ENCODE data around the gene DEDD. TPM values are rescaled to one million over a fixed set of nuclear protein-coding genes. Genes with fewer than 3 reads are reported as not detected.

DEDD gene
- total and polyA plus RNA-seq, 10 of the 15 experiments (the other 5 are each of a cell fraction or from before 2014, with no cell fraction given) = 13.6 to 33.9 (median 30.3) TPM

DNA sequence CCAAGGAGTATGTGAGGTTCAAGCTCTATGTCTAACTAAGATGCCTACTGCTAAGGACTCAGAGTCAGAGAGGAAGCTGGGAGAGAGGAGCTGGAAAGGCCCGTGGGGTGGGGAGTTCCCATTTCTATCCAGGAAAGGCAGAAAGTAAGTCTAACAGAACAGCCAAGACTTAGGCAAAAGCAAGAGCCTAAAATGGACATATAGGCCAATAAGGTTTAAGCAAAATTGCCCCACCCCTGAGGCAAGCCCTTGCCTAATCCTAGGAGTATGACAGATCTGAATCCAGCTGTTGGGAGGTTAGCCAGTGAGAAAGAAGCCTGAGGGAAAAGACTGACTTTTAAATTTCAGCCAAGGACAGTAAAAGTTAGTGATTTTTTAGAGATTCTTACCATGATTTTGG, 35.9 kb downstream of the DEDD start:
- SMC1A ChIA-PET (ENCODE audit: uncharacterized antibody, unreplicated experiment) = interaction anchor here (0.7 to 7.0 kb wide), 30 partner anchors 8 to 369 kb away, joined by 3 to 110 read pairs (median 4); partner anchors contain the start of genes ARHGAP30, DEDD, F11R and ITLN2
- 0 out of 2 replicates have a peak overlapping the region, but pooled peaks have one; percentile 21 for H3K4me3 ChIP-seq
- DNase-seq (ENCODE audit: low read depth, low spot score) = no peak
- 8% methylated on average over 1 of the region's 1 CpG for WGBS (ENCODE audit: insufficient coverage, insufficient replicate concordance, low lambda C conversion rate, missing lambda C conversion rate)
- in situ Hi-C loops (cut with MboI) (no loop called here), intact Hi-C loops (cut with micrococcal nuclease; ENCODE audit: unreplicated experiment) (loop anchor here (1.0 kb wide), 2 partner anchors 26 to 55 kb away; no protein-coding TSS in a partner anchor)
- H3K4me2 ChIP-seq (ENCODE audit: control insufficient read depth, insufficient read depth) = peak overlapping the region; percentile 61
- TF ChIP-seq ZBED1 (IDR thresholded peaks at IDR 0.05; ENCODE audit: borderline replicate concordance) = no peak
- TF ChIP-seq NFIC (IDR thresholded peaks at IDR 0.05; ENCODE audit: low read depth, low read length) = no peak
- no peak for TF ChIP-seq CHD1 (IDR thresholded peaks at IDR 0.05; ENCODE audit: low read depth, low read length)
- TF ChIP-seq EED (IDR thresholded peaks at IDR 0.05; ENCODE audit: low read depth) = no peak
- TF ChIP-seq, protein P1, sequence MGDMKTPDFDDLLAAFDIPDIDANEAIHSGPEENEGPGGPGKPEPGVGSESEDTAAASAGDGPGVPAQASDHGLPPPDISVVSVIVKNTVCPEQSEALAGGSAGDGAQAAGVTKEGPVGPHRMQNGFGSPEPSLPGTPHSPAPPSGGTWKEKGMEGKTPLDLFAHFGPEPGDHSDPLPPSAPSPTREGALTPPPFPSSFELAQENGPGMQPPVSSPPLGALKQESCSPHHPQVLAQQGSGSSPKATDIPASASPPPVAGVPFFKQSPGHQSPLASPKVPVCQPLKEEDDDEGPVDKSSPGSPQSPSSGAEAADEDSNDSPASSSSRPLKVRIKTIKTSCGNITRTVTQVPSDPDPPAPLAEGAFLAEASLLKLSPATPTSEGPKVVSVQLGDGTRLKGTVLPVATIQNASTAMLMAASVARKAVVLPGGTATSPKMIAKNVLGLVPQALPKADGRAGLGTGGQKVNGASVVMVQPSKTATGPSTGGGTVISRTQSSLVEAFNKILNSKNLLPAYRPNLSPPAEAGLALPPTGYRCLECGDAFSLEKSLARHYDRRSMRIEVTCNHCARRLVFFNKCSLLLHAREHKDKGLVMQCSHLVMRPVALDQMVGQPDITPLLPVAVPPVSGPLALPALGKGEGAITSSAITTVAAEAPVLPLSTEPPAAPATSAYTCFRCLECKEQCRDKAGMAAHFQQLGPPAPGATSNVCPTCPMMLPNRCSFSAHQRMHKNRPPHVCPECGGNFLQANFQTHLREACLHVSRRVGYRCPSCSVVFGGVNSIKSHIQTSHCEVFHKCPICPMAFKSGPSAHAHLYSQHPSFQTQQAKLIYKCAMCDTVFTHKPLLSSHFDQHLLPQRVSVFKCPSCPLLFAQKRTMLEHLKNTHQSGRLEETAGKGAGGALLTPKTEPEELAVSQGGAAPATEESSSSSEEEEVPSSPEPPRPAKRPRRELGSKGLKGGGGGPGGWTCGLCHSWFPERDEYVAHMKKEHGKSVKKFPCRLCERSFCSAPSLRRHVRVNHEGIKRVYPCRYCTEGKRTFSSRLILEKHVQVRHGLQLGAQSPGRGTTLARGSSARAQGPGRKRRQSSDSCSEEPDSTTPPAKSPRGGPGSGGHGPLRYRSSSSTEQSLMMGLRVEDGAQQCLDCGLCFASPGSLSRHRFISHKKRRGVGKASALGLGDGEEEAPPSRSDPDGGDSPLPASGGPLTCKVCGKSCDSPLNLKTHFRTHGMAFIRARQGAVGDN (IDR thresholded peaks at IDR 0.05) = no peak
- no peak for TF ChIP-seq ZSCAN29 (IDR thresholded peaks at IDR 0.05)
- TF ChIP-seq CBFB (IDR thresholded peaks at IDR 0.05; ENCODE audit: low read depth) = no peak
- TF ChIP-seq NFYB (IDR thresholded peaks at IDR 0.05; ENCODE audit: insufficient read depth, low read depth, low read length) = no peak
- TF ChIP-seq, protein P2, sequence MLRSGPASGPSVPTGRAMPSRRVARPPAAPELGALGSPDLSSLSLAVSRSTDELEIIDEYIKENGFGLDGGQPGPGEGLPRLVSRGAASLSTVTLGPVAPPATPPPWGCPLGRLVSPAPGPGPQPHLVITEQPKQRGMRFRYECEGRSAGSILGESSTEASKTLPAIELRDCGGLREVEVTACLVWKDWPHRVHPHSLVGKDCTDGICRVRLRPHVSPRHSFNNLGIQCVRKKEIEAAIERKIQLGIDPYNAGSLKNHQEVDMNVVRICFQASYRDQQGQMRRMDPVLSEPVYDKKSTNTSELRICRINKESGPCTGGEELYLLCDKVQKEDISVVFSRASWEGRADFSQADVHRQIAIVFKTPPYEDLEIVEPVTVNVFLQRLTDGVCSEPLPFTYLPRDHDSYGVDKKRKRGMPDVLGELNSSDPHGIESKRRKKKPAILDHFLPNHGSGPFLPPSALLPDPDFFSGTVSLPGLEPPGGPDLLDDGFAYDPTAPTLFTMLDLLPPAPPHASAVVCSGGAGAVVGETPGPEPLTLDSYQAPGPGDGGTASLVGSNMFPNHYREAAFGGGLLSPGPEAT (IDR thresholded peaks at IDR 0.05; ENCODE audit: low read depth) = no peak; the same call in 1 of the 2 replicates
- TF ChIP-seq ETV6 (conservative IDR thresholded peaks at IDR 0.05 in 1 of 2, IDR thresholded peaks at IDR 0.05 in 1 of 2; ENCODE audit: borderline replicate concordance in 1 of 2, low read depth in 1 of 2) = no peak
- TF ChIP-seq WRNIP1 (IDR thresholded peaks at IDR 0.05; ENCODE audit: borderline replicate concordance, low read depth, low read length) = no peak
- TF ChIP-seq, protein P3, sequence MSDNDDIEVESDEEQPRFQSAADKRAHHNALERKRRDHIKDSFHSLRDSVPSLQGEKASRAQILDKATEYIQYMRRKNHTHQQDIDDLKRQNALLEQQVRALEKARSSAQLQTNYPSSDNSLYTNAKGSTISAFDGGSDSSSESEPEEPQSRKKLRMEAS (IDR thresholded peaks at IDR 0.05; ENCODE audit: low read depth, low read length) = no peak
- TF ChIP-seq, protein P4, sequence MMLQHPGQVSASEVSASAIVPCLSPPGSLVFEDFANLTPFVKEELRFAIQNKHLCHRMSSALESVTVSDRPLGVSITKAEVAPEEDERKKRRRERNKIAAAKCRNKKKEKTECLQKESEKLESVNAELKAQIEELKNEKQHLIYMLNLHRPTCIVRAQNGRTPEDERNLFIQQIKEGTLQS (IDR thresholded peaks at IDR 0.05; ENCODE audit: borderline replicate concordance, extremely low read depth, low read depth, low read length) = no peak
- no peak for TF ChIP-seq CHD4 (IDR thresholded peaks at IDR 0.05)
- TF ChIP-seq MYC (IDR thresholded peaks at IDR 0.05; ENCODE audit: insufficient read depth, insufficient read length, insufficient replicate concordance, low read length, severe bottlenecking) = no peak
- no peak for TF ChIP-seq KDM1A (IDR thresholded peaks at IDR 0.05; ENCODE audit: borderline replicate concordance)
- no peak for TF ChIP-seq SUPT20H (IDR thresholded peaks at IDR 0.05; ENCODE audit: borderline replicate concordance, control insufficient read depth, low read depth, low read length)
- BruUV-seq (replicated peaks) = no TSS peak
- POLR2A ChIA-PET = interaction anchor here (0.5 to 5.6 kb wide), 9 partner anchors 21 to 265 kb away, joined by 3 to 66 read pairs (median 5); partner anchors contain the start of genes ARHGAP30, NIT1, PFDN2 and TSTD1
- RAD21 ChIA-PET (ENCODE audit: unreplicated experiment) = interaction anchor here (0.6 to 6.7 kb wide), 16 partner anchors 9 to 320 kb away, joined by 3 to 90 read pairs (median 4); partner anchors contain the start of genes ARHGAP30, DEDD, F11R and TSTD1
- no peaks in the 10 kb centered on the region for H3K9me3 ChIP-seq (replicated peaks; ENCODE audit: control insufficient read depth, insufficient read depth, low read length)
- CTCF ChIA-PET = interaction anchor here (0.8 to 7.6 kb wide), 24 partner anchors 10 to 315 kb away, joined by 3 to 181 read pairs (median 6); partner anchors contain the start of genes ARHGAP30, DEDD, F11R and ITLN2
- H3K36me3 ChIP-seq (ENCODE audit: control insufficient read depth in 2 of 2, insufficient read depth in 2 of 2, low read length in 1 of 2) = peaks cover 0 to 8% of the 10 kb centered on the region in 2 experiments; a peak in 3 of 4 replicates
- H2AFZ ChIP-seq (ENCODE audit: control insufficient read depth, low read depth, low read length) = no peak overlapping the region
- peak; percentile 3; the same call in 1 of the 3 replicates for ATAC-seq
- H3K27me3 ChIP-seq (replicated peaks in 1 of 2; ENCODE audit: control insufficient read depth in 2 of 2, insufficient read depth in 2 of 2, low read length in 1 of 2) = no peaks in the 10 kb centered on the region
- H4K20me1 ChIP-seq (ENCODE audit: control insufficient read depth, insufficient read depth) = no peaks in the 10 kb centered on the region
- peak overlapping the region; percentile 65 for H3K27ac ChIP-seq (ENCODE audit: control insufficient read depth, insufficient read depth)
- H3K4me1 ChIP-seq (ENCODE audit: control insufficient read depth, insufficient read depth, low read length) = peaks cover 39% of the 10 kb centered on the region
- FAIRE-seq = no peak
- no peaks in the 10 kb centered on the region for H3K79me2 ChIP-seq (ENCODE audit: control insufficient read depth, insufficient read depth, low read length)
- peak overlapping the region; percentile 36; the same call in 1 of the 2 replicates for H3K9ac ChIP-seq (ENCODE audit: control insufficient read depth, insufficient read depth, low read length)

All from GM12878 (cell line).